Lung (tissue), 12 donors: ENCODE data around the gene C10orf105. TPM values are rescaled to one million over a fixed set of nuclear protein-coding genes. Genes with fewer than 3 reads are reported as not detected.

ENCODE experiments used
- ATAC-seq: fragments of 200-7000 bp; cut with Tn5 transposase; one replicate; pipeline ENCODE4 v1.9.1; 2020; ENCODE audit warnings: moderate number of reproducible peaks; ENCODE audit not compliant: insufficient read depth, low FRiP score
- DNase-seq, 3 donors: peaks; one replicate each; pipeline ENCODE4 v3.0.0-alpha.2; 2013 to 2017
- H3K27ac ChIP-seq, 2 donors: one replicate each; pipeline ENCODE4 v1.5.1; 2013; ENCODE audit warnings: mild to moderate bottlenecking in 2 of 2, moderate library complexity in 2 of 2, control low read depth in 1 of 2, inconsistent platforms in 1 of 2, low read depth in 1 of 2, low read length in 1 of 2
- H3K27me3 ChIP-seq, 3 donors: one replicate each; pipeline ENCODE4 v1.5.1; 2013; ENCODE audit warnings: low read length in 2 of 3; ENCODE audit not compliant: control insufficient read depth in 3 of 3, insufficient read depth in 3 of 3
- H3K36me3 ChIP-seq, 4 donors: one replicate each; pipeline ENCODE4 v1.5.1; 2013; ENCODE audit warnings: low read length in 4 of 4, mild to moderate bottlenecking in 1 of 4, moderate library complexity in 1 of 4; ENCODE audit not compliant: control insufficient read depth in 4 of 4, insufficient read depth in 4 of 4
- H3K4me1 ChIP-seq, 5 donors: one replicate each; pipeline ENCODE4 v1.5.1; 2013; ENCODE audit warnings: low read length in 5 of 5, mild to moderate bottlenecking in 2 of 5, moderate library complexity in 1 of 5; ENCODE audit not compliant: control insufficient read depth in 5 of 5, insufficient read depth in 5 of 5
- H3K4me3 ChIP-seq: one replicate; pipeline ENCODE4 v1.5.1; 2013; ENCODE audit warnings: mild to moderate bottlenecking, control low read depth, moderate library complexity
- H3K9ac ChIP-seq, 2 donors: one replicate each; pipeline ENCODE4 v1.5.1; 2013; ENCODE audit warnings: low read length in 2 of 2, control low read depth in 1 of 2; ENCODE audit not compliant: insufficient read depth in 1 of 2
- H3K9me3 ChIP-seq, 4 donors: one replicate each; pipeline ENCODE4 v1.5.1; 2013; ENCODE audit warnings: low read length in 3 of 4, mild to moderate bottlenecking in 1 of 4, moderate library complexity in 1 of 4; ENCODE audit not compliant: control insufficient read depth in 4 of 4, insufficient read depth in 3 of 4
- CTCF ChIP-seq: IDR thresholded peaks from 2 replicates; pipeline ENCODE4 v1.5.1; 2012; ENCODE audit warnings: mild to moderate bottlenecking; ENCODE audit errors: control extremely low read depth, extremely low read depth
- WGBS, 2 donors: extraction: QIAGEN DNeasy Blood & Tissue Kit; methylation state at CpG; one replicate each; pipeline ENCODE4 v1.1.7; 2013; 5-methylcytosine and 5-hydroxymethylcytosine counted together
- polyA plus RNA-seq, 2 donors: library from polyadenylated mRNA; stranded (reverse); fragments of 200-250 nt; gene quantifications; one replicate each; pipeline ENCODE4 v1.2.1, GENCODE V29; 2013
- total RNA-seq, 2 donors: library from RNA; depleted of rRNA in 1 of 2; stranded (reverse); fragments of >200 nt in 1 of 2; gene quantifications; one replicate each; pipeline ENCODE4 v1.2.1, GENCODE V29; 2014 to 2021
- donor health status: control.
- donor health status: control.
- donor health status: Bipolar disorder and iron deficiency.
- donor health status: healthy.
- donor health status: DM: yes; HTN: yes; CAD: no.

C10orf105 gene
- total and polyA plus RNA-seq, 4 donors: 0.14 to 0.58 (median 0.27) TPM

- H3K27me3 ChIP-seq: no peaks in the 10 kb centered on the region
- peaks cover 0 to 40% (median 0%) of the 10 kb centered on the region in 4 donors for H3K36me3 ChIP-seq
- H3K27ac ChIP-seq: peak overlapping the region in 1 of 2 donors; percentile 90
- H3K9ac ChIP-seq: no peak overlapping the region
- no peak for TF ChIP-seq CTCF
- no peak overlapping the region for H3K4me3 ChIP-seq
- DNase-seq (no peak), ATAC-seq (no peak)
- H3K9me3 ChIP-seq: no peaks in the 10 kb centered on the region
- WGBS, 2 donors: 58 to 74% methylated on average over 15 of the region's 15 CpGs
- peaks cover 17 to 59% (median 25%) of the 10 kb centered on the region in 5 donors for H3K4me1 ChIP-seq
These were observed 30.7 kb upstream of the C10orf105 start for GRCh38 chr10:71750124-71750841.

GRCh38 chr10:71749396-71749795 lies 29.8 kb upstream of the C10orf105 start:
- WGBS, 2 donors: 56 to 62% methylated on average over 4 of the region's 4 CpGs
- no peak for ATAC-seq
- Histone ChIP-seq H3K27ac (peak overlapping the region; percentile 43 to 90), H3K4me1 (peaks cover 17 to 53% (median 21%) of the 10 kb centered on the region in 5 donors), H3K9me3 (no peaks in the 10 kb centered on the region), H3K27me3 (no peaks in the 10 kb centered on the region), H3K36me3 (peaks cover 0 to 36% (median 0%) of the 10 kb centered on the region in 4 donors), H3K9ac (no peak overlapping the region), H3K4me3 (no peak overlapping the region)
- TF ChIP-seq CTCF: no peak
- DNase-seq: no peak

- 8 to 24% methylated on average over 15 of the region's 15 CpGs for WGBS, 2 donors
These were observed 29.2 kb upstream of the C10orf105 start for GRCh38 chr10:71748671-71749191.

More at GRCh38 chr10:71748671-71749191, 29.2 kb upstream of the C10orf105 start:
- DNase-seq (peak; percentile 51 to 77 (median 58)), ATAC-seq (peak; percentile 53)
- no peaks in the 10 kb centered on the region for H3K27me3 ChIP-seq
- no peak overlapping the region for H3K4me3 ChIP-seq
- peaks cover 17 to 53% (median 21%) of the 10 kb centered on the region in 5 donors for H3K4me1 ChIP-seq
- TF ChIP-seq CTCF: no peak
- no peak overlapping the region for H3K9ac ChIP-seq
- H3K36me3 ChIP-seq: peaks cover 0 to 31% (median 0%) of the 10 kb centered on the region in 4 donors
- no peaks in the 10 kb centered on the region for H3K9me3 ChIP-seq
- H3K27ac ChIP-seq: peak overlapping the region; percentile 43 to 90
